IMR-90 (cell line): Measurements from ENCODE around the gene ATP10B. TPM values are rescaled to one million over a fixed set of nuclear protein-coding genes. Genes with fewer than 3 reads are reported as not detected.

Source experiments
- ATAC-seq: fragments of 200-7000 bp; cut with Tn5 transposase; 2 replicates; pipeline ENCODE4 v1.9.1; 2020; ENCODE audit warnings: low read depth, mild to moderate bottlenecking, moderate library complexity
- BruUV-seq: library from RNA; stranded (reverse); fragments of 400-500 nt; replicated peaks from 2 replicates; lab custom pipeline; 2021; lab: Mats Ljungman, UMichigan
- CTCF ChIA-PET: fragments of 300-600 bp; formaldehyde crosslinking; extraction: SDS; loops from one replicate; lab custom pipeline; 2021; ENCODE audit warnings: antibody characterized with exemption; lab: Yijun Ruan, JAX
- POLR2A ChIA-PET: fragments of 300-600 bp; sonication (Branson Sonifier 250); formaldehyde crosslinking; loops from one replicate; lab custom pipeline; 2022; ENCODE audit warnings: antibody characterized with exemption; ENCODE audit not compliant: unreplicated experiment; lab: Charles Lee
- DNase-seq: peaks from one replicate; pipeline ENCODE4 v3.0.0; 2013
- H2AFZ ChIP-seq: replicated peaks from 2 replicates; pipeline ENCODE3; 2013; ENCODE audit warnings: low read length, mild to moderate bottlenecking; ENCODE audit not compliant: poor library complexity
- H2AK5ac ChIP-seq: 2 replicates; pipeline ENCODE4 v1.6.1; 2013; ENCODE audit warnings: low read depth, low read length, inconsistent platforms
- H2AK9ac ChIP-seq: replicated peaks from 2 replicates; pipeline ENCODE3; 2013; ENCODE audit warnings: mild to moderate bottlenecking, low read depth, low read length, moderate library complexity; ENCODE audit not compliant: poor library complexity
- H2BK120ac ChIP-seq: 2 replicates; pipeline ENCODE4 v1.6.1; 2013; ENCODE audit warnings: low read depth, low read length, inconsistent platforms
- H2BK15ac ChIP-seq: 3 replicates; pipeline ENCODE4 v1.6.1; 2013; ENCODE audit warnings: low read depth, low read length, inconsistent platforms
- H2BK20ac ChIP-seq: 2 replicates; pipeline ENCODE4 v1.6.1; 2013; ENCODE audit warnings: low read depth, mild to moderate bottlenecking, inconsistent platforms, low read length, moderate library complexity
- H2BK5ac ChIP-seq: 2 replicates; pipeline ENCODE4 v1.6.1; 2013; ENCODE audit warnings: mild to moderate bottlenecking, low read depth, low read length, inconsistent platforms; ENCODE audit not compliant: poor library complexity, severe bottlenecking
- H3K14ac ChIP-seq: replicated peaks from 2 replicates; pipeline ENCODE4 v1.6.1; 2013; ENCODE audit warnings: low read depth, low read length, inconsistent platforms
- H3K18ac ChIP-seq: 2 replicates; pipeline ENCODE4 v1.6.1; 2013; ENCODE audit warnings: low read depth, low read length, control low read depth
- H3K23ac ChIP-seq: 2 replicates; pipeline ENCODE4 v1.6.1; 2013; ENCODE audit warnings: low read depth, low read length, inconsistent platforms
- H3K27ac ChIP-seq: 2 replicates; pipeline ENCODE4 v1.5.1; 2013; ENCODE audit warnings: mild to moderate bottlenecking, control low read depth, low read length; ENCODE audit not compliant: insufficient read depth
- H3K27me3 ChIP-seq: 2 replicates; pipeline ENCODE4 v1.6.1; 2013; ENCODE audit warnings: low read length; ENCODE audit not compliant: control insufficient read depth, insufficient read depth
- H3K36me3 ChIP-seq: 2 replicates; pipeline ENCODE4 v1.6.1; 2013; ENCODE audit warnings: low read length, mixed read lengths; ENCODE audit not compliant: control insufficient read depth, insufficient read depth
- H3K4ac ChIP-seq: 2 replicates; pipeline ENCODE4 v1.6.1; 2013; ENCODE audit warnings: low read depth, low read length, inconsistent platforms
- H3K4me1 ChIP-seq: 2 replicates; pipeline ENCODE4 v1.6.1; 2013; ENCODE audit warnings: low read length, mixed read lengths; ENCODE audit not compliant: control insufficient read depth, insufficient read depth
- H3K4me2 ChIP-seq: 2 replicates; pipeline ENCODE4 v1.6.1; 2013; ENCODE audit warnings: low read depth, mild to moderate bottlenecking, control low read depth, low read length, moderate library complexity
- H3K4me3 ChIP-seq: 2 replicates; pipeline ENCODE4 v1.5.1; 2013; ENCODE audit warnings: low read depth, mild to moderate bottlenecking, control low read depth, low read length, moderate library complexity; ENCODE audit not compliant: insufficient read depth
- H3K56ac ChIP-seq: 2 replicates; pipeline ENCODE4 v1.6.1; 2013; ENCODE audit warnings: low read length, inconsistent platforms; ENCODE audit not compliant: insufficient read depth; ENCODE audit errors: extremely low read depth
- H3K79me1 ChIP-seq, 2 experiments: 2 replicates each; pipeline ENCODE4 v1.6.1; 2013; ENCODE audit warnings: low read length in 2 of 2, inconsistent platforms in 1 of 2, low read depth in 1 of 2
- H3K9ac ChIP-seq: 2 replicates; pipeline ENCODE4 v1.6.1; 2013; ENCODE audit warnings: low read depth, low read length, control low read depth
- H3K9me1 ChIP-seq: 2 replicates; pipeline ENCODE4 v1.6.1; 2013; ENCODE audit warnings: low read length, inconsistent platforms; ENCODE audit not compliant: insufficient read depth
- H3K9me3 ChIP-seq: 2 replicates; pipeline ENCODE4 v1.6.1; 2013; ENCODE audit warnings: low read length; ENCODE audit not compliant: control insufficient read depth, insufficient read depth
- H4K20me1 ChIP-seq: 2 replicates; pipeline ENCODE4 v1.6.1; 2013; ENCODE audit warnings: low read length, inconsistent platforms; ENCODE audit not compliant: insufficient read depth
- H4K5ac ChIP-seq: 2 replicates; pipeline ENCODE4 v1.6.1; 2013; ENCODE audit warnings: mild to moderate bottlenecking, low read depth, low read length, control low read depth
- H4K8ac ChIP-seq, 2 experiments: 2 replicates each; pipeline ENCODE4 v1.6.1; 2013; ENCODE audit warnings: low read depth in 2 of 2, low read length in 2 of 2, control low read depth in 1 of 2, inconsistent platforms in 1 of 2
- H4K91ac ChIP-seq: 2 replicates; pipeline ENCODE4 v1.6.1; 2013; ENCODE audit warnings: low read depth, low read length, inconsistent platforms; ENCODE audit not compliant: insufficient read depth
- BHLHE40 ChIP-seq: fragments of 150-350 bp; IDR thresholded peaks from 2 replicates; pipeline ENCODE4 v1.6.1; 2016; ENCODE audit warnings: mild to moderate bottlenecking, low read depth, low read length
- CEBPB ChIP-seq: IDR thresholded peaks from 2 replicates; pipeline ENCODE4 v1.6.1; 2012; ENCODE audit warnings: low read depth, low read length, improper control_type of control experiment
- ELK1 ChIP-seq: fragments of 150-350 bp; IDR thresholded peaks from 2 replicates; pipeline ENCODE4 v1.6.1; 2016; ENCODE audit warnings: low read depth, mild to moderate bottlenecking, low read length, moderate library complexity, borderline replicate concordance
- MAFK ChIP-seq: IDR thresholded peaks from 2 replicates; pipeline ENCODE4 v1.6.1; 2012; ENCODE audit warnings: low read depth, low read length, improper control_type of control experiment
- RFX5 ChIP-seq: IDR thresholded peaks from 2 replicates; pipeline ENCODE4 v1.8.0; 2012; ENCODE audit warnings: low read depth, mild to moderate bottlenecking, low read length, moderate library complexity
- SMC3 ChIP-seq: fragments of 150-350 bp; IDR thresholded peaks from 2 replicates; pipeline ENCODE4 v1.6.1; 2016; ENCODE audit warnings: low read depth, mild to moderate bottlenecking, antibody characterized with exemption, low read length, moderate library complexity
- WGBS, 2 experiments: methylation state at CpG; one replicate each; pipeline versions ENCODE4 v1.1.5 to v1.1.7; 2013; ENCODE audit warnings: missing lambda C conversion rate in 2 of 2; ENCODE audit not compliant: insufficient read length in 1 of 2; ENCODE audit errors: extremely low coverage in 2 of 2; 5-methylcytosine and 5-hydroxymethylcytosine counted together
- dilution Hi-C: fragments of 300-500 bp; cut with HindIII; formaldehyde crosslinking; loops from one replicate; pipeline ENCODE4 v1.14.3; 2018; ENCODE audit warnings: low sequenced_read_pairs; ENCODE audit not compliant: unreplicated experiment
- in situ Hi-C: fragments of 300-500 bp; cut with MboI; formaldehyde crosslinking; loops from 3 replicates; pipeline ENCODE4 v1.14.3; 2019; ENCODE audit warnings: low sequenced_read_pairs, inconsistent platforms, mixed read lengths
- intact Hi-C: fragments of 100-400 bp; cut with micrococcal nuclease; formaldehyde crosslinking; loops from 2 replicates; pipeline ENCODE4 v1.10.0; 2022
- polyA plus RNA-seq, 3 experiments: library from polyadenylated mRNA; depleted of rRNA; stranded (reverse); fragments of >200 nt; gene quantifications; 2 replicates each; pipeline ENCODE4 v1.2.3, GENCODE V29; 2012; ENCODE audit warnings: low replicate concordance in 1 of 3
- total RNA-seq: library from RNA; depleted of rRNA; stranded (reverse); fragments of >200 nt; gene quantifications from 2 replicates; pipeline ENCODE4 v1.2.3, GENCODE V29; 2012

ATP10B gene
- total and polyA plus RNA-seq, 2 of the 4 experiments (the other 2 are of a cell fraction): not detected

GRCh38 chr5:160802592-160802991, 49.4 kb downstream of the ATP10B start:
- no peak for TF ChIP-seq CEBPB
- no peak for TF ChIP-seq MAFK
- TF ChIP-seq SMC3: no peak
- TF ChIP-seq ELK1: no peak
- no peak for TF ChIP-seq RFX5
- TF ChIP-seq BHLHE40: no peak
- Histone ChIP-seq H2BK20ac (no peak overlapping the region), H3K9me3 (peaks cover 12% of the 10 kb centered on the region), H3K23ac (no peak overlapping the region), H3K36me3 (no peaks in the 10 kb centered on the region), H3K18ac (no peak overlapping the region), H2BK15ac (no peak overlapping the region), H2BK120ac (no peak overlapping the region), H2BK5ac (no peak overlapping the region), H4K8ac (no peak overlapping the region), H3K4me1 (no peaks in the 10 kb centered on the region), H3K79me1 (no peaks in the 10 kb centered on the region), H4K5ac (no peak overlapping the region), H3K9ac (no peak overlapping the region), H3K14ac (no peak overlapping the region), H2AFZ (no peak overlapping the region), H3K4me2 (no peak overlapping the region), H4K20me1 (no peaks in the 10 kb centered on the region), H2AK9ac (no peak overlapping the region), H3K9me1 (no peaks in the 10 kb centered on the region), H3K27ac (no peak overlapping the region), H3K4me3 (no peak overlapping the region), H2AK5ac (no peak overlapping the region), H3K4ac (no peak overlapping the region), H3K56ac (no peak overlapping the region), H3K27me3 (no peaks in the 10 kb centered on the region), H4K91ac (no peak overlapping the region)
- in situ Hi-C loops: no loop called here
- BruUV-seq: no TSS peak
- WGBS, 2 experiments: no CpG with 5 or more reads among the region's 2 CpGs
- ChIA-PET POLR2A (no interaction called here), CTCF (no interaction called here)
- ATAC-seq: no peak
- DNase-seq: no peak
- intact Hi-C loops: no loop called here
- dilution Hi-C loops: no loop called here
